Duodenal mucosa (tissue), 2 donors: ENCODE data around the gene TXNRD2.
A peak's percentile ranks its signal among the peaks of the same experiment; 100 is the strongest.

Source experiments
- H3K27ac ChIP-seq: one replicate; pipeline ENCODE4 v1.7.0; 2013; ENCODE audit warnings: low read depth, low read length
- H3K27me3 ChIP-seq, 2 donors: one replicate each; pipeline ENCODE4 v1.7.0; 2013; ENCODE audit warnings: low read length in 2 of 2, control low read depth in 1 of 2; ENCODE audit not compliant: insufficient read depth in 2 of 2, control insufficient read depth in 1 of 2
- H3K36me3 ChIP-seq, 2 donors: one replicate each; pipeline ENCODE4 v1.7.0; 2013; ENCODE audit warnings: low read length in 2 of 2, control low read depth in 1 of 2; ENCODE audit not compliant: insufficient read depth in 2 of 2, control insufficient read depth in 1 of 2
- H3K4me1 ChIP-seq, 2 donors: one replicate each; pipeline ENCODE4 v1.7.0; 2013; ENCODE audit warnings: low read length in 2 of 2, control low read depth in 1 of 2; ENCODE audit not compliant: insufficient read depth in 2 of 2, control insufficient read depth in 1 of 2
- H3K4me3 ChIP-seq, 2 donors: one replicate each; pipeline ENCODE4 v1.7.0; 2013; ENCODE audit warnings: low read length in 2 of 2, low read depth in 1 of 2
- H3K9ac ChIP-seq, 2 donors: one replicate each; pipeline ENCODE4 v1.7.0; 2013; ENCODE audit warnings: low read length in 2 of 2, low read depth in 1 of 2
- H3K9me3 ChIP-seq, 2 donors: one replicate each; pipeline ENCODE4 v1.7.0; 2013; ENCODE audit warnings: low read length in 2 of 2, control low read depth in 1 of 2; ENCODE audit not compliant: control insufficient read depth in 1 of 2

Gene TXNRD2

DNA sequence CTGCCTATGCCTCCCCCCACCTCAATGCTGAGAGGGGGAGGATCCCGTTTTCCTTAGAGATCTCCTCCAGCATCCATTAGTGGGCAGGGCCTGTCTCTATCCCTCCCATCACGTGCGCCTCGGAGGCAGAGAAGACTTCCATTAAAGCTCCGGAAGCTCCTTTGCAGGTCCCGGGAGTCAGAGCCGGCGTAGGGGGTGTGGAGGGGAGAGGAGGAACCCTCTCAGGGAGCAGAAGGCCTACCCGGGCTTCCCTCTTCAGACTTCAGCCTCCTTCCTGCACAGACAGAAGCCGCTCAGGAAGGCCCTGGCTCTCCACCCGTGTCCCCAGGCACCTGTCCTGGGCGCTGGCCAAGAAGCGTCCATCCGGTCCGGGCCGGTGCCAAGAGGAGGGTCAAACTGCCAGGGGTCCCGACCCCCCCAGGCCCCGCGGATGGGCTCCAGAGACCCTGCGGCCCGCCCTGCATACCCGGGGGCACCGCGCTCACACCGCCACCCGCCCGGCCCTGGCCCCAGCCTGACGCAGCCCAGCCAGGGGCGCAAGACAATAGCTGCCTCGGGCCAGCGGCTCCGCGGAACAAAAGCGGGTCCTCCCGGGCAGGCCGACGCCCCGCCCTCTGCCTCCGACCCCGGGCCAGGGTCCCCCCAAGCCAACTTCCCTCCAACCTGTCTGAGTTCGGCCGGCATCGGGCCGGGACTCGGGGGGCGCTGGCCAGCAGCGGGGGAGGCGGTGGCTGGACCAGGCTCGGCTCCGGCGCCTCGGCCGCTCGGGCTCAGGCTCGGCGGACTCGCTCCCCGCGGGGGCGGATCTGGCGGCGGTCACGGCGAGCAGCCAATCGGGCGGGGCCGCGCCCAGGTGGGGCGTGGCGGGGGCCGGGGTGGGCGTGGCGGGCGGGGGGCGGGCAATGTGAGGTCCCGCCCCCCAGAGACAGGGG is 45.1 kb upstream of the TXNRD2 start:
- H3K27me3 ChIP-seq: no peaks in the 10 kb centered on the region
- H3K36me3 ChIP-seq: no peaks in the 10 kb centered on the region
- H3K9me3 ChIP-seq: no peaks in the 10 kb centered on the region
- peak overlapping the region; percentile 5 to 43 for H3K9ac ChIP-seq
- H3K27ac ChIP-seq: peak overlapping the region; percentile 10
- H3K4me3 ChIP-seq: peak overlapping the region; percentile 59 to 62
- H3K4me1 ChIP-seq: peaks cover 11 to 14% of the 10 kb centered on the region in 2 donors

- Histone ChIP-seq H3K27me3 (no peaks in the 10 kb centered on the region), H3K27ac (no peak overlapping the region), H3K4me1 (peaks cover 11 to 14% of the 10 kb centered on the region in 2 donors), H3K9me3 (no peaks in the 10 kb centered on the region), H3K4me3 (peak overlapping the region; percentile 59 to 62), H3K9ac (peak overlapping the region; percentile 5 to 43), H3K36me3 (no peaks in the 10 kb centered on the region)
Observed at GRCh38 chr22:19986011-19986409, 44.4 kb upstream of the TXNRD2 start.

GRCh38 chr22:19984851-19985811 is 43.5 kb upstream of the TXNRD2 start:
- H3K9ac ChIP-seq: no peak overlapping the region
- no peaks in the 10 kb centered on the region for H3K27me3 ChIP-seq
- no peak overlapping the region for H3K27ac ChIP-seq
- no peak overlapping the region for H3K4me3 ChIP-seq
- H3K36me3 ChIP-seq: no peaks in the 10 kb centered on the region
- H3K4me1 ChIP-seq: peaks cover 11 to 14% of the 10 kb centered on the region in 2 donors
- no peaks in the 10 kb centered on the region for H3K9me3 ChIP-seq

- H3K36me3 ChIP-seq: no peaks in the 10 kb centered on the region
- no peak overlapping the region for H3K9ac ChIP-seq
- H3K27me3 ChIP-seq: no peaks in the 10 kb centered on the region
- H3K9me3 ChIP-seq: no peaks in the 10 kb centered on the region
- no peak overlapping the region for H3K4me3 ChIP-seq
- no peak overlapping the region for H3K27ac ChIP-seq
- peaks cover 11 to 14% of the 10 kb centered on the region in 2 donors for H3K4me1 ChIP-seq
Observed at GRCh38 chr22:19984201-19984753, 42.7 kb upstream of the TXNRD2 start.

- Histone ChIP-seq H3K4me1 (peaks cover 11 to 14% of the 10 kb centered on the region in 2 donors), H3K36me3 (peaks cover 0 to 4% of the 10 kb centered on the region in 2 donors), H3K9me3 (no peaks in the 10 kb centered on the region), H3K27ac (no peak overlapping the region), H3K4me3 (no peak overlapping the region), H3K27me3 (no peaks in the 10 kb centered on the region), H3K9ac (no peak overlapping the region)
Observed at GRCh38 chr22:19983741-19984140, 42.1 kb upstream of the TXNRD2 start.

DNA sequence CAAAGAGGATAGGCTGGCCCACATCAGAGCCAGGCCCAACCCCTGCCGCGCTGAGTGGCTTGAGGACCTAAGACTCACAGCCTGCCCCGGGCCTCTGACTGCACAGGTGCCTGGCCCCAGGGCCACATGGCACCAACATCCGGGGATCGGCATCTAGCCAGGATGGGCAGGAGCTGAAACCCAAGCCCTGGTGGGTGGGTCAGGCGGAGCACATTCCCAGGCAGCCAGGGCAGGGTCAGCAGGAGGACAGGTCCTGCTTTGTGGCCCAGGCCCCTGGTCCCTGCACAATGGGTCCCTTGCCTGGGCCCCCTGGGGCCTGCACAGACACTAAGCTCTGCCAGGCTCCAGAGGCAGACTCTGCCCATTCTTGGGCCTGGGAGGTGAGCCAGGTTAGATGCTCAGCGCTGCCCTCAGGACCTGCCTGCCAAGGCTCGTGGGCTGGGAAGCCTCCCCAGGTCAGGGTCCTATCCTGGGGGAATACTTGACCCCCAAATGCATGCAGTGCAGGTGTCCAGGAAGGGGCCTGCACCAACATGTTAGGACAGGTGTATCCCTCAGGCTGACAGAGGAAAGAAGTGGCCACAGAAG is 41.5 kb upstream of the TXNRD2 start:
- Histone ChIP-seq H3K36me3 (peaks cover 0 to 4% of the 10 kb centered on the region in 2 donors), H3K27ac (no peak overlapping the region), H3K4me1 (peaks cover 11 to 14% of the 10 kb centered on the region in 2 donors), H3K9me3 (no peaks in the 10 kb centered on the region), H3K4me3 (no peak overlapping the region), H3K27me3 (no peaks in the 10 kb centered on the region), H3K9ac (no peak overlapping the region)

- no peaks in the 10 kb centered on the region for H3K27me3 ChIP-seq
- H3K36me3 ChIP-seq: peaks cover 0 to 4% of the 10 kb centered on the region in 2 donors
- H3K27ac ChIP-seq: no peak overlapping the region
- H3K9ac ChIP-seq: no peak overlapping the region
- no peak overlapping the region for H3K4me3 ChIP-seq
- no peaks in the 10 kb centered on the region for H3K9me3 ChIP-seq
- peaks cover 11 to 14% of the 10 kb centered on the region in 2 donors for H3K4me1 ChIP-seq
Observed at GRCh38 chr22:19981961-19982920, 40.6 kb upstream of the TXNRD2 start.

DNA sequence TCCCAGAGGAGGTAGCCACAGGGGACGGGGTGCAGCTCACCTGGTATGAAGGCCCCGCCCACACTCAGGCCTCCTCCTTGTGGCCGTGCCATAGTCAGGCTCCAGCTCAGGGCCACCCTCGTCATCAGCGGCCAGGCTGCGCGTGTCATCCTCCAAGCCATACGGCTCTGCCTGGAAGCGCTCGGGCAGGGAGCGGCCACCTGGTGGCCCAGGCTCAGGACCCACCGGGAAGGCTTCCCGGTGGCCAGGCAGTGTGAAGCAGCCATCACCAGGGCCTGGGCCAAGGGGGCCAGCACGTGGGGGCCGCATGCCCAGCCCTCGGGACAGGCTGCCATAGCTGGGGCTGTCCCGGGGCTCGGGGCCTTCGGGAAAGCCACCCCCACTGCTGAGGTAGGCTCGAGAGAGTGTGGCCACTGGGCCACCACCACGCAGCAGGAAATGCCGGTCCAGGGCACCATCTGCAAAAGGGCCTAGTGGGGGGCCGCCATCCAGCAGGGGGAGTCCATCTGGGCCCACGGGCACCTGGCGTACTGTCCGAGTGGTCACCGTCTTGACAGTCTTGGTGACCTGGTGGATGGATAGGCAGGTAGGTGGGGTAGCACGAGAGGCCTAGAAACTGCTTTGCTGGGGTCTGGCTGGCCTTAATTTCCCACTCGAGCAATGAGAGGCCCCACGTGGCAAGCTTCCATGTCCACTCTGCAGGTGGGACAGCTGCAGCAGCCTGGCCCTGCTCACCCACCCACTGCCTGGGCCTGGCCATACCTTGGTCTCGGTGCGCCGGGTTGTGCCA is 39.7 kb upstream of the TXNRD2 start:
- no peak overlapping the region for H3K27ac ChIP-seq
- no peak overlapping the region for H3K9ac ChIP-seq
- no peaks in the 10 kb centered on the region for H3K9me3 ChIP-seq
- H3K36me3 ChIP-seq: peaks cover 0 to 4% of the 10 kb centered on the region in 2 donors
- H3K27me3 ChIP-seq: no peaks in the 10 kb centered on the region
- H3K4me1 ChIP-seq: peaks cover 8 to 9% of the 10 kb centered on the region in 2 donors
- no peak overlapping the region for H3K4me3 ChIP-seq
